K562 (cell line): ENCODE data around the gene GLRX2. TPM values are rescaled to one million over a fixed set of nuclear protein-coding genes. Genes with fewer than 3 reads are reported as not detected.

Source experiments
- BRD9 ChIP-seq: fragments of 450-650 bp; IDR thresholded peaks from 2 replicates; pipeline ENCODE4 v1.6.1; 2018; ENCODE audit warnings: low read depth; ENCODE audit not compliant: partially characterized antibody
- C11orf30 ChIP-seq: fragments of 450-650 bp; IDR thresholded peaks from 2 replicates; pipeline ENCODE4 v1.6.1; 2016; ENCODE audit warnings: low read depth, mild to moderate bottlenecking
- FOSL1 ChIP-seq: fragments of 200-800 bp; sonication (Bioruptor generic); conservative IDR thresholded peaks from 2 replicates; pipeline ENCODE4 v1.6.1; 2016; ENCODE audit warnings: missing genetic modification characterization, missing compliant biosample characterization
- MEIS2 ChIP-seq: fragments of 450-650 bp; IDR thresholded peaks from 2 replicates; pipeline ENCODE4 v1.6.1; 2014; ENCODE audit warnings: mild to moderate bottlenecking; ENCODE audit not compliant: partially characterized antibody
- NELFE ChIP-seq: IDR thresholded peaks from 2 replicates; pipeline ENCODE4 v1.6.1; 2011; ENCODE audit warnings: mild to moderate bottlenecking; ENCODE audit not compliant: insufficient read depth, insufficient read length
- RBM39 ChIP-seq: fragments of 200-400 bp; formaldehyde crosslinking; optimal IDR thresholded peaks from 2 replicates; pipeline ENCODE3; 2018; ENCODE audit warnings: low read depth, low read length
- RFX7 ChIP-seq: fragments of 250-450 bp; sonication (Bioruptor Pico); IDR thresholded peaks from 2 replicates; pipeline ENCODE4 v1.5.1; 2021; ENCODE audit warnings: mild to moderate bottlenecking
- TRIM28 ChIP-seq: fragments of 450-650 bp; IDR thresholded peaks from 2 replicates; pipeline ENCODE4 v1.6.1; 2017
- TSHZ1 ChIP-seq: fragments of 250-450 bp; sonication (Bioruptor Pico); IDR thresholded peaks from 2 replicates; pipeline ENCODE4 v1.4.0; 2020; ENCODE audit warnings: mild to moderate bottlenecking, moderate library complexity
- ZBTB1 ChIP-seq: sonication (generic); formaldehyde crosslinking; IDR thresholded peaks from 2 replicates; pipeline ENCODE4 v1.8.1; 2023; ENCODE audit warnings: missing genetic modification reagents, low read depth, mild to moderate bottlenecking, borderline replicate concordance
- ZNF507 ChIP-seq: conservative IDR thresholded peaks from 2 replicates; pipeline ENCODE4 v1.6.1; 2017; ENCODE audit warnings: missing genetic modification characterization, missing compliant biosample characterization
- ZNF57 ChIP-seq: fragments of 450-650 bp; formaldehyde crosslinking; IDR thresholded peaks from 2 replicates; pipeline ENCODE4 v1.4.0; 2020; ENCODE audit warnings: mild to moderate bottlenecking, moderate library complexity
- ZNF696 ChIP-seq: fragments of 250-450 bp; sonication (Bioruptor Pico); conservative IDR thresholded peaks from 2 replicates; pipeline ENCODE4 v1.4.0; 2020; ENCODE audit warnings: mild to moderate bottlenecking, moderate library complexity
- polyA plus RNA-seq, 8 experiments: library from polyadenylated mRNA; depleted of rRNA in 4 of 8; stranded (reverse) in 5 of 8; unstranded in 3 of 8; fragments of >200 nt; fragmentation: Nextera tagmentation in 2 of 8; fragmentation: Illumina TruSeq in 1 of 8; extraction: Ambion mirVana in 2 of 8; extraction: Trizol in 1 of 8; gene quantifications; 2 replicates each; pipeline versions ENCODE4 v1.2.1 to v1.2.3, GENCODE V29; 2011 to 2014; ENCODE audit warnings: inconsistent platforms in 1 of 8, missing spikeins in 1 of 8
- total RNA-seq, 7 experiments: library from RNA; depleted of rRNA in 6 of 7; stranded (reverse); fragments of >200 nt in 6 of 7; fragmentation: Illumina TruSeq in 2 of 7; extraction: Trizol in 2 of 7; gene quantifications; 2 replicates each; pipeline versions ENCODE4 v1.2.1 to v1.2.3, GENCODE V29; 2011 to 2021; ENCODE audit warnings: low replicate concordance in 1 of 7
- TF ChIP-seq, protein P1 (sequence below): fragments of 450-650 bp; IDR thresholded peaks from 2 replicates; pipeline ENCODE4 v1.7.1; 2018; ENCODE audit warnings: mild to moderate bottlenecking, low read depth; ENCODE audit not compliant: partially characterized antibody
- TF ChIP-seq, protein P2 (sequence below): IDR thresholded peaks from 2 replicates; pipeline ENCODE4 v1.6.1; 2016; ENCODE audit warnings: missing genetic modification characterization, missing compliant biosample characterization
- TF ChIP-seq, protein P3 (sequence below): sonication (generic); formaldehyde crosslinking; IDR thresholded peaks from 2 replicates; pipeline ENCODE4 v1.4.0; 2020; ENCODE audit warnings: mild to moderate bottlenecking, missing genetic modification reagents
- TF ChIP-seq, protein P4 (sequence below): sonication (generic); formaldehyde crosslinking; IDR thresholded peaks from 2 replicates; pipeline ENCODE4 v1.9.0; 2022; ENCODE audit warnings: mild to moderate bottlenecking, missing genetic modification reagents

GLRX2 gene
- total and polyA plus RNA-seq, 9 of the 15 experiments (the other 6 are each of a cell fraction or from before 2014, with no cell fraction given) = 13.3 to 82.6 (median 55.1) TPM

DNA sequence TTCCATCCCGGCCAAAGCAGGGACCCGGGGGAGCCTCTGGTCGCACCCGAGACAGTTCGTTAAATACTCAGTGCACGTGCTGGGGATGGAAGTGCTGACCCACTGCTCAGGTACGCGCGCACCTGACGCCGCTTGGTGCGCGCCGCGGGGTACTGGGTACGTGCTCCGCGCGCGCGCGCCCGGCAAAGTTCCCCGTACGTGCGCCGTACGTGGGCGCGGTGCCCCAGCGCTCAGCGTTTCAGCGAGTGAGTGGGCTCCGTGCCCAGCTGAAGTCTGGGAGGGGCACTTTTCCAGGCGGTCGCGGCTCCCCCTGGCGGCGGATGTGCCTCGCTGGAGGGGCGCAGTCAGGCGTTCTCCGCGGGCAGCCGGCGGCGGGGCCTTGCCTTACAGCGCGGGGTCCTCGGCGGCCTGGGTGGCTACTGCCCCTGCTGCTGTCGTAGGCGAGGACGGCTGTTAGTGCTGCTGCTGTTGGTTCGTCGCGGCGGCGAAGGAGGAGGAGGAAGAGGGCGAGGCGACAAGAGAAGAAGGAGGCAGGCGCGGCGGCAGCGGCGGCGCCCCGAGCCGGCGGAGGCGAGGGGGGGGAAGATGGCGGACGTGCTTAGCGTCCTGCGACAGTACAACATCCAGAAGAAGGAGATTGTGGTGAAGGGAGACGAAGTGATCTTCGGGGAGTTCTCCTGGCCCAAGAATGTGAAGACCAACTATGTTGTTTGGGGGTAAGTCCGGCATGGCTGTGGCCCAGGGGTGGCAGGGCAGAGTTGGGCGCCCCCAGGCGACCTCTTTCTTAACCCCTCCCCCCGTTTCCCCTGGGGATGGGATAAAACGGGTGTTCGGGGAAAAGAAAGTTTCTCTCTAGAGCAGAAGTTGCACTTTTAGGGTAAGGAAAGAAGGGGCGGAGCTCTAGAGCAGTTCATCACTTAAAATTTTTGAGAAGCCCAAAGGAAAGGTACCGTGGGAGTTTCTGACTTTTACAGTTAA, 16.7 kb upstream of the GLRX2 start, which contains the start of gene CDC73 (continued):
- TF ChIP-seq NELFE (no peak), MEIS2 (peak; percentile 6), ZBTB1 (CRISPR knock-in tag) (peak; percentile 83; the same call in 1 of the 2 replicates), RFX7 (CRISPR knock-in tag) (no peak), ZNF696 (CRISPR knock-in tag) (no peak), FOSL1 (tag) (0 out of 2 replicates have a peak, but pooled peaks have one; percentile 35), TSHZ1 (CRISPR knock-in tag) (no peak), RBM39 (no peak), BRD9 (peak; percentile 89), TRIM28 (no peak; the same call in 1 of the 2 replicates), ZNF507 (tag) (no peak), ZNF57 (CRISPR knock-in tag) (no peak), C11orf30 (peak; percentile 75)
- TF ChIP-seq, protein P1, sequence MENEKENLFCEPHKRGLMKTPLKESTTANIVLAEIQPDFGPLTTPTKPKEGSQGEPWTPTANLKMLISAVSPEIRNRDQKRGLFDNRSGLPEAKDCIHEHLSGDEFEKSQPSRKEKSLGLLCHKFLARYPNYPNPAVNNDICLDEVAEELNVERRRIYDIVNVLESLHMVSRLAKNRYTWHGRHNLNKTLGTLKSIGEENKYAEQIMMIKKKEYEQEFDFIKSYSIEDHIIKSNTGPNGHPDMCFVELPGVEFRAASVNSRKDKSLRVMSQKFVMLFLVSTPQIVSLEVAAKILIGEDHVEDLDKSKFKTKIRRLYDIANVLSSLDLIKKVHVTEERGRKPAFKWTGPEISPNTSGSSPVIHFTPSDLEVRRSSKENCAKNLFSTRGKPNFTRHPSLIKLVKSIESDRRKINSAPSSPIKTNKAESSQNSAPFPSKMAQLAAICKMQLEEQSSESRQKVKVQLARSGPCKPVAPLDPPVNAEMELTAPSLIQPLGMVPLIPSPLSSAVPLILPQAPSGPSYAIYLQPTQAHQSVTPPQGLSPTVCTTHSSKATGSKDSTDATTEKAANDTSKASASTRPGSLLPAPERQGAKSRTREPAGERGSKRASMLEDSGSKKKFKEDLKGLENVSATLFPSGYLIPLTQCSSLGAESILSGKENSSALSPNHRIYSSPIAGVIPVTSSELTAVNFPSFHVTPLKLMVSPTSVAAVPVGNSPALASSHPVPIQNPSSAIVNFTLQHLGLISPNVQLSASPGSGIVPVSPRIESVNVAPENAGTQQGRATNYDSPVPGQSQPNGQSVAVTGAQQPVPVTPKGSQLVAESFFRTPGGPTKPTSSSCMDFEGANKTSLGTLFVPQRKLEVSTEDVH = no peak
- TF ChIP-seq, protein P2, sequence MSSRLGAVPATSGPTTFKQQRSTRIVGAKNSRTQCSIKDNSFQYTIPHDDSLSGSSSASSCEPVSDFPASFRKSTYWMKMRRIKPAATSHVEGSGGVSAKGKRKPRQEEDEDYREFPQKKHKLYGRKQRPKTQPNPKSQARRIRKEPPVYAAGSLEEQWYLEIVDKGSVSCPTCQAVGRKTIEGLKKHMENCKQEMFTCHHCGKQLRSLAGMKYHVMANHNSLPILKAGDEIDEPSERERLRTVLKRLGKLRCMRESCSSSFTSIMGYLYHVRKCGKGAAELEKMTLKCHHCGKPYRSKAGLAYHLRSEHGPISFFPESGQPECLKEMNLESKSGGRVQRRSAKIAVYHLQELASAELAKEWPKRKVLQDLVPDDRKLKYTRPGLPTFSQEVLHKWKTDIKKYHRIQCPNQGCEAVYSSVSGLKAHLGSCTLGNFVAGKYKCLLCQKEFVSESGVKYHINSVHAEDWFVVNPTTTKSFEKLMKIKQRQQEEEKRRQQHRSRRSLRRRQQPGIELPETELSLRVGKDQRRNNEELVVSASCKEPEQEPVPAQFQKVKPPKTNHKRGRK = no peak
- TF ChIP-seq, protein P3, sequence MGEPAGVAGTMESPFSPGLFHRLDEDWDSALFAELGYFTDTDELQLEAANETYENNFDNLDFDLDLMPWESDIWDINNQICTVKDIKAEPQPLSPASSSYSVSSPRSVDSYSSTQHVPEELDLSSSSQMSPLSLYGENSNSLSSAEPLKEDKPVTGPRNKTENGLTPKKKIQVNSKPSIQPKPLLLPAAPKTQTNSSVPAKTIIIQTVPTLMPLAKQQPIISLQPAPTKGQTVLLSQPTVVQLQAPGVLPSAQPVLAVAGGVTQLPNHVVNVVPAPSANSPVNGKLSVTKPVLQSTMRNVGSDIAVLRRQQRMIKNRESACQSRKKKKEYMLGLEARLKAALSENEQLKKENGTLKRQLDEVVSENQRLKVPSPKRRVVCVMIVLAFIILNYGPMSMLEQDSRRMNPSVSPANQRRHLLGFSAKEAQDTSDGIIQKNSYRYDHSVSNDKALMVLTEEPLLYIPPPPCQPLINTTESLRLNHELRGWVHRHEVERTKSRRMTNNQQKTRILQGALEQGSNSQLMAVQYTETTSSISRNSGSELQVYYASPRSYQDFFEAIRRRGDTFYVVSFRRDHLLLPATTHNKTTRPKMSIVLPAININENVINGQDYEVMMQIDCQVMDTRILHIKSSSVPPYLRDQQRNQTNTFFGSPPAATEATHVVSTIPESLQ (CRISPR knock-in tag) = no peak
- TF ChIP-seq, protein P4, sequence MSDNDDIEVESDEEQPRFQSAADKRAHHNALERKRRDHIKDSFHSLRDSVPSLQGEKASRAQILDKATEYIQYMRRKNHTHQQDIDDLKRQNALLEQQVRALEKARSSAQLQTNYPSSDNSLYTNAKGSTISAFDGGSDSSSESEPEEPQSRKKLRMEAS (CRISPR knock-in tag) = peak; percentile 92
